HG03442 (cell line): Measurements from ENCODE around the gene ATXN2.
"Not testable (repeated sequence)": the region's sequence is repeated elsewhere in the genome, so short reads cannot be mapped to it uniquely, and the experiment has no call there.

ENCODE experiments used
- ATAC-seq: cut with Tn5 transposase; IDR thresholded peaks from one replicate; pipeline ENCODE4 v1.9.1; 2021; ENCODE audit warnings: mild to moderate bottlenecking, moderate library complexity; ENCODE audit not compliant: unreplicated experiment

Gene ATXN2

GRCh38 chr12:111574797-111575443, 24.2 kb downstream of the ATXN2 start:
- ATAC-seq = no peak

DNA sequence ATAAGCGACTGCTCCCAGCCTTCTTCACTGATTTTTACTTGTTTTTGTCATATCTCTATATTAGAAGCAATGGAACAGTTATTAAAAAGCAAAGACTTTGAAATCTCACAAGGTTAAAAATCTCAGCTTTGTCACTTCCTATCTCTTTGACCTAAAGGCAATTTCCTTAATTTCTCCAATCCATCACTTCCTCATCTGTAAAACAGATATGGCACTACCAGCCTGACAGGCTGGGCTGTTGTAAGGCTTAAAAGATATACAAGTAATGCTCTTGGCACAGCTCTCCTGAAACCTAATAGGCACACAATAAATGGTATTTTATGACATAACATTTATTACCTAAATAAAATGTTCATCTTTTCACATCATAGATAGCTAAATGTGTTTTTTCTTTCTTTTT, 25.6 kb downstream of the ATXN2 start:
- ATAC-seq = no peak

DNA sequence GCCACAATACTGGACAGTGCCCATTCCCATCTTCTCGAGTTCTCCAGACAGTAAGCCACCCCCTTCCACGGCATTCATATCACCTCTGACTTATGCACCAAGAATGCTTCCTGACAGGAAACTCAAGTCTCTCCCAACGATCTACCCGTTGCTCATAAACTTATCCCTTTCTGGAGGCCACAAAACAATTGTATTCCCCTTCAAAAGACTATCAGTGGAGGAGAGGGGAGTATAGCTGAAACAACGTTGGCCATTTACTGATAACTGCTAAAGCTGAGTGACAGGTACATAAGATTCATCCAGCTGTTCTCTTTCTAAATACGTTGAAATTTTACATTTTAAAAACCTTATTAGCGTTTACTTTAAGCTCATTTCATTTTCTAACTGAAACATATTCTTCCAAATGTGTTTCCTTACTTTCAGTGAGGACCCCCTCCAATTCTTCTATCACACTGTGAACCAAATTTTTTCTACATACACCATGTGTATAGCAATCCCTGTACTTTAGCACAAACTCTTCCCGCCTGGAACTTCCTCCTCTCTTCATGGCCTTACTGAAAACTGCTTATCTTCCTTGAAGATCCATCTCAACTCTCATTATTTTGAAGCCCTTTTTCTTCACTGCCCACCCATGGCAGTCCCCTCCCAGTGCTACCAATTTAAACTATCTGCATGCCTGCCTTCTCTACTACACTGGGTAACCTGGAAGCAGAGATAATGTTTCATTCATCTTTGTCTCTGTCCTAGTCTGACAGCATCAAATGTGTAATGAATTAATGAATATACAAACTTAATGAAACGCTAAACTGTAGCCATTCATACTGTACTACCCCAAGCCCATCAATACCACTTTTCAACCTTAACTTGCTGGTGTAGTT, 28.8 kb downstream of the ATXN2 start:
- ATAC-seq = no peak

GRCh38 chr12:111569363-111570083, 29.6 kb downstream of the ATXN2 start:
- ATAC-seq = no peak

GRCh38 chr12:111560844-111561243, 38.3 kb downstream of the ATXN2 start:
- not testable (repeated sequence) for ATAC-seq

GRCh38 chr12:111558107-111558376, 41.1 kb downstream of the ATXN2 start:
- no peak for ATAC-seq

DNA sequence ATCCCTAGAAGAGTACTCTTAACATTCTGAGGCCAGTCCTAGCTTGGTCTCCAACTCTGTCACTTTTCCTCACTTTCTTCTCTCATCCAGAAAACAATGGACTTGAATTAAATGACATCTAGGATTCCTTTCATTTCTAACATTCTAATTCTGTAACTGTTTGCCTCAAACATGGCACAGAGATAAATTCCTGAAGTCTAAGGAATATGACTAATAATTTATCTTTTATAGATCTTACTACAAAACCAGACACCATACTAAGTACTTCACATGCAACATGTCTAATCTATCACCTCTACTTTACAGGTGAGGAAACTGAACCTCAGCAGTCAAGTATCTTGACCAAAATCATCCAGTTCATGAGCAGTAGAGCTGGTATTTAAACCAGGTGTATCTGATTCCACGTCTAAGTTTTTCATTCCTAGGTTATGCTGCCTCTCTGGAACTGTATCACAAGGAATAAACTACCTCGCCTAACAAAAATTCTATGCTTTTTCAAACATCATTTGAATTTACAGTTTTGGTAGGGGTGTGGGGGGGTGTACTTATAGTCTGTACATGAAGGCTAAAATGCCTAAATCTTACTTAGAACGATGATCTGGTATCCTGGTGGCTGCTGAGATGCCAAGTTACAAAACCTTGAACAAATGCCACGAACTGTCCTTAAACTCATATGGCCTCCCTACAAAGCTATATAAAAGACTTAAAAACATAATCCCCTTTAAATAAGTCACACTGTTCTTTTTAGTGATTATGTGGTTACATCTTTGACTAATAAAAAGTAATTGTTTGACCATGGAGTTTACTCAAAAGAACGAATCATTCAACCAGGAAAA, 41.6 kb downstream of the ATXN2 start:
- no peak for ATAC-seq

DNA sequence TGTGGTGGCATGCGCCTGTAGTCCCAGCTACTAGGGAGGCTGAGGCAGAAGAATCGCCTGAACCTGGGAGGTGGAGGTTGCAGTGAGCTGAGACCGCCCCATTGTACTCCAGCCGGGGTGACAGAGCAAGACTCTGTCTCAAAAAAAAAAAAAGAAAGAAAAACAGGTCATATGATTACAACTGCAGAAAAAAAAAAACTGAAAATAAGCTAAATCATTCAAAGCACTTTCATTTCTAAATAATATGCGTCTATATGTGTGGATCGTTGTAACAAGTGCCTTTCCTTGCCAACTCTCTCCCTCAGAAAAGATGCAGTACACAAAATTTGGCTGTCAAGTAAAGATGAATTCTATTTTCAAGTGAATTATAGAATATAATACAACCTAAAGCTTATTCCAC, 42.4 kb downstream of the ATXN2 start:
- no peak for ATAC-seq

GRCh38 chr12:111555313-111555712, 43.8 kb downstream of the ATXN2 start:
- ATAC-seq = not testable (repeated sequence)

GRCh38 chr12:111546758-111547383, 52.2 kb downstream of the ATXN2 start:
- no peak for ATAC-seq

GRCh38 chr12:111546171-111546570, 52.9 kb downstream of the ATXN2 start:
- ATAC-seq = no peak

- no peak for ATAC-seq
These were observed 55.1 kb downstream of the ATXN2 start for GRCh38 chr12:111544032-111544431.

DNA sequence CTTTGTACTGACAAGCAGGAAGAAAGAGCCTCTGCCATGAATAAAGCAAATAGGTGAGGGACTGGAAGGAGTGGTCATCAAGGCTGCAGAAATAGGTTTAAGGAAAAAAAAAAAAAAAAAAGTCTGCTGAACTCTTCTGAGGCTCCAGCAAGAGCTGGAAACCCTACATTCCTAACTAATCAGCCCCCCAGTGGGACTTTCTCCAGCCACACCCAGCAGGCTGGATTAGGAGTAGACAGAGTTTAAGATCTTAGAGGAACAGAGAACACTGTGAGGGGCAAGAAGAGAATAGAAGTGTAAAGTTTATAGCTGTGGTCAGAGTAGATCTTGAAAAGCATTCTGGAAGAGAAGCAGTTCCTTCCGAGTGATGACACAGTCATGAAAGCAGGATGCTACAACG, 66.4 kb downstream of the ATXN2 start:
- ATAC-seq = no peak

DNA sequence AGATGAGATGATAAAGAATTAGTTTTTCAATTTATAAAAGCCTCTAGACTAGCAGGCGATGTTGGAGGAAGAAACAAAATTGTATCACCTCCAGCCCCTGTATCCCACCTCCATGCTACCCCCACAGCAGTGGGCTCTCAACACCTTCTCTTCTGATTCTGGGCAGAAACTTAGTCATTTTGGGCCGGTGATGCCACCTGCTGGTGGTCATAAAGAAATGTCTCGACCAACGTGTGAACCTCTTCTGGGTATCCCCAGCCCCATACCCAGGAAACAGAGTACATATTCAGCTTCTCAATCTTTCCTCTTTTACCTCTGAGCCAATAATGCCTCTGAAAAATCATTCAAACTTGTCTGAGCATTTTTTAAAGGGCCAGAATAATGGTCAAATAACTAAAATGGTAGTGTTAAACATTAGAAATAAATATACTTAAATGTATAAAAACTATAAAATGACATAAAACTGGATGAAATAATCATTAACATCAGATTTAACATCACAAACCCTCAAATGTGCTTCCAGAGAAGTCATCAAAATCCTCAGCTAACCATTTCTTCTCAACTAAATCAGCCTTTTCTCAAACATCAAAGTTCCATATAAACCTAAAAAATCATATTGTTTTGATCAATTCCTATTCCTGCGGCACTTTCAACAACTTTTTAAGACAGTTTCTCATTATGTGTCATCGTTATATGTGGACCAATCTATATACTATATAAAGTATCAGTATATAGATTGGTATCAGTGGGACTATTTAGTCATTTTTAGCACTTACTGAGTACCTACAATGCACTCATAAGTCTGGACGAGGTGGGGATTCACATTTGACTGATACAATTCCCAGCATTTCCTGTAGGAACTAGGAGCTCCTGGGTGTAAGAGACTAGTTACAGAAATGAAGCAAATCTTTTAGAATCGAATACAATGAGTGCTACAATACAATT, 69.4 kb downstream of the ATXN2 start:
- no peak for ATAC-seq

GRCh38 chr12:111523587-111524167, 75.4 kb downstream of the ATXN2 start:
- ATAC-seq = no peak

DNA sequence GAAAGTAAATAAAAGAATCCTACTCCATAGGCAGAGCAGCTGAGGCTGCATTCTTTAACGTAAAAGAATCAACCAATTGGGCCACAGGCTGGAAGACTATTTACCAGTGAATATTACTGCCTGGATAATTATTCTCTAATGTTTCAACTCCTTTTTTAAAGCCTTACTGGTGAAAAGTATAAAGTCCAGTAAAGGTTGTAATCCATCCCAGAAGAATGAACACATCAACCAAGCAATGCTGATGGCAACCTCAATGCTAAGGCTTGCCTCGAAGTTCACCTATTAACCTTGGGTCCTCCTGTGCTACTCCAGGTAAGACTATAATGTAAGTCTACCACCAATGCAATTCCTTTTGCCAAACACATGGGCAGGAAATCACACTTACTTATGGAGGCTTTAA, 77.3 kb downstream of the ATXN2 start:
- no peak for ATAC-seq

DNA sequence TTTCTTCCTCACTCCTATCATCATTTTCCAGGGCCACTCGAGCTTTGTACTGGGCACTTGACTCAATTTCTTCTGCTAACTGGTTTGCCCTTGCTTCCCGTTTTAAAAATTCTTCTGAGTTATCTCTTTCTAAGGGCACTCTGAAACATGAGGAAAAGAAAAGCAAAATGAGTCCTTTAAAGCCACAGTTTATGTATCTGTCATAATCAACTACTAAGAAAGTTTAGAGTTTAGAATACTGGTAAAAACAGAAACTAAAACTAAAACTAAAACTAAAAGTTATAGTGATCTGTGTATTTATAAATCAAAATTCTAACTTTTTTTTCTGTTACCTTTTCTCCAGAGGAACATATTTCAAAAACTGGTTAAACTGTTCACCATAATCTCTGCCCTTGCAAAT, 79.2 kb downstream of the ATXN2 start:
- ATAC-seq = no peak

DNA sequence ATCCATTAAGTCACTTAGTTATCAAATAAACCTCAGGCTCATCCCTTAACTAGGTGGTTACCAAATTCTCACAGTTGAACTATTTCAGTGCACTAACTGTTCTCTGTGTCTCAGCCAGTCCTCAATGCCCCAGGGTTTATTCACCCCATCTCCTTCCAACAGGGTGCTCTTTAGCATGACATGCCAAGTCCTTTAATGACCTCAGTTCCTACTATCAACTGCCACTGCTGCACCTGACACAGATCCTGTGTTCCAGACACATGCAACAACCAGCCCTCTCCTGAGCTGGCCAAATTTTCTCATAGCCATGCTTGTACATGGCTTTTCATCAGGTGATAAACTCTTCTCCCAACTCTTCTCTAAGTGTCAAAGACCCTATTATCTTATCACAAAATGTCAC, 80.0 kb downstream of the ATXN2 start:
- no peak for ATAC-seq

DNA sequence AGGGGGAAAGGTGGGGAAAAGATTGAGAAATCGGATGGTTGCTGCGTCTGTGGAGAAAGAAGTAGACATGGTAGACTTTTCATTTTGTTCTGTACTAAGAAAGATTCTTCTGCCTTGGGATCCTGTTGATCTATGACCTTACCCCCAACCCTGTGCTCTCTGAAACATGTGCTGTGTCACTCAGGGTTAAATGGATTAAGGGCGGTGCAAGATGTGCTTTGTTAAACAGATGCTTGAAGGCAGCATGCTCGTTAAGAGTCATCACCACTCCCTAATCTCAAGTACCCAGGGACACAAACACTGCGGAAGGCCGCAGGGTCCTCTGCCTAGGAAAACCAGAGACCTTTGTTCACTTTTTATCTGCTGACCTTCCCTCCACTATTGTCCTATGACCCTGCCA, 91.4 kb downstream of the ATXN2 start:
- ATAC-seq = not testable (repeated sequence)
